IMR-90 (cell line): ENCODE measurements around the gene ATXN1. TPM values are rescaled to one million over a fixed set of nuclear protein-coding genes. Genes with fewer than 3 reads are reported as not detected.
A peak's percentile ranks its signal among the peaks of the same experiment; 100 is the strongest.

Experiments
- ATAC-seq: fragments of 200-7000 bp; cut with Tn5 transposase; 2 replicates; pipeline ENCODE4 v1.9.1; 2020; ENCODE audit warnings: low read depth, mild to moderate bottlenecking, moderate library complexity
- BruUV-seq: library from RNA; stranded (reverse); fragments of 400-500 nt; replicated peaks from 2 replicates; lab custom pipeline; 2021; lab: Mats Ljungman, UMichigan
- CTCF ChIA-PET: fragments of 300-600 bp; formaldehyde crosslinking; extraction: SDS; loops from one replicate; lab custom pipeline; 2021; ENCODE audit warnings: antibody characterized with exemption; lab: Yijun Ruan, JAX
- POLR2A ChIA-PET: fragments of 300-600 bp; sonication (Branson Sonifier 250); formaldehyde crosslinking; loops from one replicate; lab custom pipeline; 2022; ENCODE audit warnings: antibody characterized with exemption; ENCODE audit not compliant: unreplicated experiment; lab: Charles Lee
- DNase-seq: peaks from one replicate; pipeline ENCODE4 v3.0.0; 2013
- H2AFZ ChIP-seq: replicated peaks from 2 replicates; pipeline ENCODE3; 2013; ENCODE audit warnings: low read length, mild to moderate bottlenecking; ENCODE audit not compliant: poor library complexity
- H2AK5ac ChIP-seq: 2 replicates; pipeline ENCODE4 v1.6.1; 2013; ENCODE audit warnings: low read depth, low read length, inconsistent platforms
- H2AK9ac ChIP-seq: replicated peaks from 2 replicates; pipeline ENCODE3; 2013; ENCODE audit warnings: mild to moderate bottlenecking, low read depth, low read length, moderate library complexity; ENCODE audit not compliant: poor library complexity
- H2BK120ac ChIP-seq: 2 replicates; pipeline ENCODE4 v1.6.1; 2013; ENCODE audit warnings: low read depth, low read length, inconsistent platforms
- H2BK15ac ChIP-seq: 3 replicates; pipeline ENCODE4 v1.6.1; 2013; ENCODE audit warnings: low read depth, low read length, inconsistent platforms
- H2BK20ac ChIP-seq: 2 replicates; pipeline ENCODE4 v1.6.1; 2013; ENCODE audit warnings: low read depth, mild to moderate bottlenecking, inconsistent platforms, low read length, moderate library complexity
- H2BK5ac ChIP-seq: 2 replicates; pipeline ENCODE4 v1.6.1; 2013; ENCODE audit warnings: mild to moderate bottlenecking, low read depth, low read length, inconsistent platforms; ENCODE audit not compliant: poor library complexity, severe bottlenecking
- H3K14ac ChIP-seq: replicated peaks from 2 replicates; pipeline ENCODE4 v1.6.1; 2013; ENCODE audit warnings: low read depth, low read length, inconsistent platforms
- H3K18ac ChIP-seq: 2 replicates; pipeline ENCODE4 v1.6.1; 2013; ENCODE audit warnings: low read depth, low read length, control low read depth
- H3K23ac ChIP-seq: 2 replicates; pipeline ENCODE4 v1.6.1; 2013; ENCODE audit warnings: low read depth, low read length, inconsistent platforms
- H3K27ac ChIP-seq: 2 replicates; pipeline ENCODE4 v1.5.1; 2013; ENCODE audit warnings: mild to moderate bottlenecking, control low read depth, low read length; ENCODE audit not compliant: insufficient read depth
- H3K27me3 ChIP-seq: 2 replicates; pipeline ENCODE4 v1.6.1; 2013; ENCODE audit warnings: low read length; ENCODE audit not compliant: control insufficient read depth, insufficient read depth
- H3K36me3 ChIP-seq: 2 replicates; pipeline ENCODE4 v1.6.1; 2013; ENCODE audit warnings: low read length, mixed read lengths; ENCODE audit not compliant: control insufficient read depth, insufficient read depth
- H3K4ac ChIP-seq: 2 replicates; pipeline ENCODE4 v1.6.1; 2013; ENCODE audit warnings: low read depth, low read length, inconsistent platforms
- H3K4me1 ChIP-seq: 2 replicates; pipeline ENCODE4 v1.6.1; 2013; ENCODE audit warnings: low read length, mixed read lengths; ENCODE audit not compliant: control insufficient read depth, insufficient read depth
- H3K4me2 ChIP-seq: 2 replicates; pipeline ENCODE4 v1.6.1; 2013; ENCODE audit warnings: low read depth, mild to moderate bottlenecking, control low read depth, low read length, moderate library complexity
- H3K4me3 ChIP-seq: 2 replicates; pipeline ENCODE4 v1.5.1; 2013; ENCODE audit warnings: low read depth, mild to moderate bottlenecking, control low read depth, low read length, moderate library complexity; ENCODE audit not compliant: insufficient read depth
- H3K56ac ChIP-seq: 2 replicates; pipeline ENCODE4 v1.6.1; 2013; ENCODE audit warnings: low read length, inconsistent platforms; ENCODE audit not compliant: insufficient read depth; ENCODE audit errors: extremely low read depth
- H3K79me1 ChIP-seq, 2 experiments: 2 replicates each; pipeline ENCODE4 v1.6.1; 2013; ENCODE audit warnings: low read length in 2 of 2, inconsistent platforms in 1 of 2, low read depth in 1 of 2
- H3K9ac ChIP-seq: 2 replicates; pipeline ENCODE4 v1.6.1; 2013; ENCODE audit warnings: low read depth, low read length, control low read depth
- H3K9me1 ChIP-seq: 2 replicates; pipeline ENCODE4 v1.6.1; 2013; ENCODE audit warnings: low read length, inconsistent platforms; ENCODE audit not compliant: insufficient read depth
- H3K9me3 ChIP-seq: 2 replicates; pipeline ENCODE4 v1.6.1; 2013; ENCODE audit warnings: low read length; ENCODE audit not compliant: control insufficient read depth, insufficient read depth
- H4K20me1 ChIP-seq: 2 replicates; pipeline ENCODE4 v1.6.1; 2013; ENCODE audit warnings: low read length, inconsistent platforms; ENCODE audit not compliant: insufficient read depth
- H4K5ac ChIP-seq: 2 replicates; pipeline ENCODE4 v1.6.1; 2013; ENCODE audit warnings: mild to moderate bottlenecking, low read depth, low read length, control low read depth
- H4K8ac ChIP-seq, 2 experiments: 2 replicates each; pipeline ENCODE4 v1.6.1; 2013; ENCODE audit warnings: low read depth in 2 of 2, low read length in 2 of 2, control low read depth in 1 of 2, inconsistent platforms in 1 of 2
- H4K91ac ChIP-seq: 2 replicates; pipeline ENCODE4 v1.6.1; 2013; ENCODE audit warnings: low read depth, low read length, inconsistent platforms; ENCODE audit not compliant: insufficient read depth
- CEBPB ChIP-seq: IDR thresholded peaks from 2 replicates; pipeline ENCODE4 v1.6.1; 2012; ENCODE audit warnings: low read depth, low read length, improper control_type of control experiment
- MAFK ChIP-seq: IDR thresholded peaks from 2 replicates; pipeline ENCODE4 v1.6.1; 2012; ENCODE audit warnings: low read depth, low read length, improper control_type of control experiment
- MAZ ChIP-seq: IDR thresholded peaks from 2 replicates; pipeline ENCODE4 v1.6.1; 2012; ENCODE audit warnings: low read depth, mild to moderate bottlenecking, low read length, improper control_type of control experiment, moderate library complexity, borderline replicate concordance
- MXI1 ChIP-seq: IDR thresholded peaks from 2 replicates; pipeline ENCODE4 v1.6.1; 2012; ENCODE audit warnings: low read depth, mild to moderate bottlenecking, low read length, moderate library complexity, borderline replicate concordance
- RCOR1 ChIP-seq: IDR thresholded peaks from 2 replicates; pipeline ENCODE4 v1.6.1; 2012; ENCODE audit warnings: mild to moderate bottlenecking, low read length, improper control_type of control experiment; ENCODE audit not compliant: insufficient replicate concordance
- RFX5 ChIP-seq: IDR thresholded peaks from 2 replicates; pipeline ENCODE4 v1.8.0; 2012; ENCODE audit warnings: low read depth, mild to moderate bottlenecking, low read length, moderate library complexity
- SMC3 ChIP-seq: fragments of 150-350 bp; IDR thresholded peaks from 2 replicates; pipeline ENCODE4 v1.6.1; 2016; ENCODE audit warnings: low read depth, mild to moderate bottlenecking, antibody characterized with exemption, low read length, moderate library complexity
- WGBS, 2 experiments: methylation state at CpG; one replicate each; pipeline versions ENCODE4 v1.1.5 to v1.1.7; 2013; ENCODE audit warnings: missing lambda C conversion rate in 2 of 2; ENCODE audit not compliant: insufficient read length in 1 of 2; ENCODE audit errors: extremely low coverage in 2 of 2; 5-methylcytosine and 5-hydroxymethylcytosine counted together
- dilution Hi-C: fragments of 300-500 bp; cut with HindIII; formaldehyde crosslinking; loops from one replicate; pipeline ENCODE4 v1.14.3; 2018; ENCODE audit warnings: low sequenced_read_pairs; ENCODE audit not compliant: unreplicated experiment
- in situ Hi-C: fragments of 300-500 bp; cut with MboI; formaldehyde crosslinking; loops from 3 replicates; pipeline ENCODE4 v1.14.3; 2019; ENCODE audit warnings: low sequenced_read_pairs, inconsistent platforms, mixed read lengths
- intact Hi-C: fragments of 100-400 bp; cut with micrococcal nuclease; formaldehyde crosslinking; loops from 2 replicates; pipeline ENCODE4 v1.10.0; 2022
- polyA plus RNA-seq, 3 experiments: library from polyadenylated mRNA; depleted of rRNA; stranded (reverse); fragments of >200 nt; gene quantifications; 2 replicates each; pipeline ENCODE4 v1.2.3, GENCODE V29; 2012; ENCODE audit warnings: low replicate concordance in 1 of 3
- total RNA-seq: library from RNA; depleted of rRNA; stranded (reverse); fragments of >200 nt; gene quantifications from 2 replicates; pipeline ENCODE4 v1.2.3, GENCODE V29; 2012
- TF ChIP-seq, protein P1 (sequence below): fragments of 150-350 bp; IDR thresholded peaks from 2 replicates; pipeline ENCODE4 v1.6.1; 2017; ENCODE audit warnings: mild to moderate bottlenecking, antibody characterized with exemption, low read length, low read depth

Gene ATXN1
- total and polyA plus RNA-seq, 2 of the 4 experiments (the other 2 are of a cell fraction) = 7.3 to 11.1 TPM

DNA sequence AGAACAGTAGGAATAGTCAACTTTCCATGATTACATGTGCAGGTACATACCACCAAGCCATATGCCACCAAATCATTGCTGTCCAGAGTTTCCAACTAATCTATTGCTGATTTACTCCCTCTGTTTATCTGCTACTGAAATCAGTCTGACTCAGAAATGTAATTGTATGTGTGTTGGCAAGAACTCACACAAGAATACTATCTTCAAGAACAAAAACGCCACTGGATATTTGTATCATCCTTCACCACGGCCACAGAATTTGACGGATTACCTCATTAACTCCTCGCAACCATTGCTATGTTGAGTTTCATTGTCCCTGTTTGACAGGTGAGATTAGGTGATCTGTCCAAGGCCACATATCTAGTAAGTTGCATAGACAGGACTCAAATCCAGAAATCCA lies 363.6 kb downstream of the ATXN1 start:
- Histone ChIP-seq H3K4me3 (no peak overlapping the region), H3K14ac (peak overlapping the region; percentile 48; the same call in 1 of the 2 replicates), H2AK5ac (0 out of 2 replicates have a peak overlapping the region, but pooled peaks have one; percentile 5), H4K5ac (peak overlapping the region; percentile 10; the same call in 1 of the 2 replicates), H3K9me3 (no peaks in the 10 kb centered on the region), H4K20me1 (no peaks in the 10 kb centered on the region), H3K18ac (peak overlapping the region; percentile 17; the same call in 1 of the 2 replicates), H2BK5ac (no peak overlapping the region), H3K27ac (no peak overlapping the region), H3K4me1 (peaks cover 35% of the 10 kb centered on the region), H2AFZ (no peak overlapping the region), H4K91ac (no peak overlapping the region), H3K9ac (no peak overlapping the region), H3K36me3 (no peaks in the 10 kb centered on the region; the same call in 1 of the 2 replicates), H3K9me1 (peaks cover 18% of the 10 kb centered on the region; the same call in 1 of the 2 replicates), H2BK15ac (no peak overlapping the region), H2AK9ac (no peak overlapping the region), H2BK120ac (no peak overlapping the region), H2BK20ac (no peak overlapping the region), H3K27me3 (no peaks in the 10 kb centered on the region), H4K8ac (no peak overlapping the region), H3K23ac (no peak overlapping the region), H3K4ac (no peak overlapping the region), H3K79me1 (peaks cover 7 to 36% of the 10 kb centered on the region in 2 experiments), H3K4me2 (no peak overlapping the region), H3K56ac (no peak overlapping the region)
- ChIA-PET POLR2A (interaction anchor here (0.6 kb wide), 1 partner anchor 215 kb away, joined by 3 read pairs; no protein-coding TSS in a partner anchor), CTCF (interaction anchor here (0.9 kb wide), 1 partner anchor 22 kb away, joined by 3 read pairs; no protein-coding TSS in a partner anchor)
- no CpG with 5 or more reads among the region's 4 CpGs for WGBS, 2 experiments
- ATAC-seq (no peak), DNase-seq (peak; percentile 46)
- no TSS peak for BruUV-seq
- dilution Hi-C loops = no loop called here
- in situ Hi-C loops = no loop called here
- intact Hi-C loops = loop anchor here (2.0 kb wide), 1 partner anchor 59 kb away; no protein-coding TSS in a partner anchor
- TF ChIP-seq MAFK = no peak
- TF ChIP-seq, protein P1, sequence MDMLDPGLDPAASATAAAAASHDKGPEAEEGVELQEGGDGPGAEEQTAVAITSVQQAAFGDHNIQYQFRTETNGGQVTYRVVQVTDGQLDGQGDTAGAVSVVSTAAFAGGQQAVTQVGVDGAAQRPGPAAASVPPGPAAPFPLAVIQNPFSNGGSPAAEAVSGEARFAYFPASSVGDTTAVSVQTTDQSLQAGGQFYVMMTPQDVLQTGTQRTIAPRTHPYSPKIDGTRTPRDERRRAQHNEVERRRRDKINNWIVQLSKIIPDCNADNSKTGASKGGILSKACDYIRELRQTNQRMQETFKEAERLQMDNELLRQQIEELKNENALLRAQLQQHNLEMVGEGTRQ = no peak
- no peak for TF ChIP-seq SMC3
- TF ChIP-seq MXI1 = no peak
- no peak for TF ChIP-seq MAZ
- no peak for TF ChIP-seq RFX5
- TF ChIP-seq CEBPB = no peak
- no peak for TF ChIP-seq RCOR1
